WTC11 (cell line): ENCODE results near the gene EFNA5.

ENCODE experiments used
- CBFB ChIP-seq: sonication (generic); formaldehyde crosslinking; IDR thresholded peaks from 2 replicates; pipeline ENCODE4 v1.8.1; 2022; ENCODE audit warnings: mild to moderate bottlenecking, low read depth, missing genetic modification reagents
- NFYB ChIP-seq: sonication (generic); formaldehyde crosslinking; conservative IDR thresholded peaks from 2 replicates; pipeline ENCODE4 v1.8.0; 2022; ENCODE audit warnings: low read depth, missing genetic modification reagents
- NR1H2 ChIP-seq: sonication (generic); formaldehyde crosslinking; IDR thresholded peaks from 2 replicates; pipeline ENCODE4 v1.9.0; 2021; ENCODE audit warnings: mild to moderate bottlenecking, moderate library complexity, missing genetic modification reagents
- RORB ChIP-seq: fragments of 250-450 bp; sonication (Bioruptor Pico); IDR thresholded peaks from 2 replicates; pipeline ENCODE4 v1.9.0; 2021; ENCODE audit warnings: mild to moderate bottlenecking
- TF ChIP-seq, protein P1 (sequence below): fragments of 200-600 bp; IDR thresholded peaks from 2 replicates; pipeline ENCODE4 v1.8.0; 2022; ENCODE audit warnings: antibody characterized with exemption
- TF ChIP-seq, protein P2 (sequence below): sonication (generic); formaldehyde crosslinking; conservative IDR thresholded peaks from 2 replicates; pipeline ENCODE4 v1.8.1; 2023; ENCODE audit warnings: mild to moderate bottlenecking, low read depth, missing genetic modification reagents, moderate library complexity
- TF ChIP-seq, protein P3 (sequence below): sonication (generic); formaldehyde crosslinking; IDR thresholded peaks from 2 replicates; pipeline ENCODE4 v1.8.0; 2022; ENCODE audit warnings: missing genetic modification reagents
- TF ChIP-seq, protein P4 (sequence below): sonication (generic); formaldehyde crosslinking; IDR thresholded peaks from 2 replicates; pipeline ENCODE4 v1.8.0; 2022; ENCODE audit warnings: mild to moderate bottlenecking, missing genetic modification reagents
- TF ChIP-seq, protein P5 (sequence below): sonication (generic); formaldehyde crosslinking; IDR thresholded peaks from 2 replicates; pipeline ENCODE4 v1.8.1; 2023; ENCODE audit warnings: mild to moderate bottlenecking, missing genetic modification reagents, moderate library complexity

DNA sequence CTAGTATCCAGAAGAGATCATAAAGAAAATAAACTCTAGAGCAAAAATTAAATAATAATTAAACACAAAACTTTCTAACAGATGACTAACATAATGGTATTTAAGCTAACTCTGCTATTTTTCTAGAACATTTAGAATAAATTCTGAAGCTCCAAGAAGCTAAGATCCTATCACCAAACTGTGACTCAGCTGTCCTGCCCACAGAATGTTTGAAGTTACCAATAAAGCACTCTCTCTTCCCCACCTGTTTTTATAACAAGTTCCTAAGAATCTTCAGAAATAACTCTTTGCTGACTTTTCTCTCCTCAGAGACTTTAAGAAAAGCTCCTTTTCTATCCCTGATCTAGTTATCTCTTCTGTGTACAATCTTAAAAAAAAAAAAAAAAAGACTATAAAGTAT is 6.0 kb upstream of the EFNA5 start:
- TF ChIP-seq, protein P1, sequence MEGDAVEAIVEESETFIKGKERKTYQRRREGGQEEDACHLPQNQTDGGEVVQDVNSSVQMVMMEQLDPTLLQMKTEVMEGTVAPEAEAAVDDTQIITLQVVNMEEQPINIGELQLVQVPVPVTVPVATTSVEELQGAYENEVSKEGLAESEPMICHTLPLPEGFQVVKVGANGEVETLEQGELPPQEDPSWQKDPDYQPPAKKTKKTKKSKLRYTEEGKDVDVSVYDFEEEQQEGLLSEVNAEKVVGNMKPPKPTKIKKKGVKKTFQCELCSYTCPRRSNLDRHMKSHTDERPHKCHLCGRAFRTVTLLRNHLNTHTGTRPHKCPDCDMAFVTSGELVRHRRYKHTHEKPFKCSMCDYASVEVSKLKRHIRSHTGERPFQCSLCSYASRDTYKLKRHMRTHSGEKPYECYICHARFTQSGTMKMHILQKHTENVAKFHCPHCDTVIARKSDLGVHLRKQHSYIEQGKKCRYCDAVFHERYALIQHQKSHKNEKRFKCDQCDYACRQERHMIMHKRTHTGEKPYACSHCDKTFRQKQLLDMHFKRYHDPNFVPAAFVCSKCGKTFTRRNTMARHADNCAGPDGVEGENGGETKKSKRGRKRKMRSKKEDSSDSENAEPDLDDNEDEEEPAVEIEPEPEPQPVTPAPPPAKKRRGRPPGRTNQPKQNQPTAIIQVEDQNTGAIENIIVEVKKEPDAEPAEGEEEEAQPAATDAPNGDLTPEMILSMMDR, result no peak
- TF ChIP-seq, protein P2, sequence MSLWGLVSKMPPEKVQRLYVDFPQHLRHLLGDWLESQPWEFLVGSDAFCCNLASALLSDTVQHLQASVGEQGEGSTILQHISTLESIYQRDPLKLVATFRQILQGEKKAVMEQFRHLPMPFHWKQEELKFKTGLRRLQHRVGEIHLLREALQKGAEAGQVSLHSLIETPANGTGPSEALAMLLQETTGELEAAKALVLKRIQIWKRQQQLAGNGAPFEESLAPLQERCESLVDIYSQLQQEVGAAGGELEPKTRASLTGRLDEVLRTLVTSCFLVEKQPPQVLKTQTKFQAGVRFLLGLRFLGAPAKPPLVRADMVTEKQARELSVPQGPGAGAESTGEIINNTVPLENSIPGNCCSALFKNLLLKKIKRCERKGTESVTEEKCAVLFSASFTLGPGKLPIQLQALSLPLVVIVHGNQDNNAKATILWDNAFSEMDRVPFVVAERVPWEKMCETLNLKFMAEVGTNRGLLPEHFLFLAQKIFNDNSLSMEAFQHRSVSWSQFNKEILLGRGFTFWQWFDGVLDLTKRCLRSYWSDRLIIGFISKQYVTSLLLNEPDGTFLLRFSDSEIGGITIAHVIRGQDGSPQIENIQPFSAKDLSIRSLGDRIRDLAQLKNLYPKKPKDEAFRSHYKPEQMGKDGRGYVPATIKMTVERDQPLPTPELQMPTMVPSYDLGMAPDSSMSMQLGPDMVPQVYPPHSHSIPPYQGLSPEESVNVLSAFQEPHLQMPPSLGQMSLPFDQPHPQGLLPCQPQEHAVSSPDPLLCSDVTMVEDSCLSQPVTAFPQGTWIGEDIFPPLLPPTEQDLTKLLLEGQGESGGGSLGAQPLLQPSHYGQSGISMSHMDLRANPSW, result no peak
- TF ChIP-seq, protein P3, sequence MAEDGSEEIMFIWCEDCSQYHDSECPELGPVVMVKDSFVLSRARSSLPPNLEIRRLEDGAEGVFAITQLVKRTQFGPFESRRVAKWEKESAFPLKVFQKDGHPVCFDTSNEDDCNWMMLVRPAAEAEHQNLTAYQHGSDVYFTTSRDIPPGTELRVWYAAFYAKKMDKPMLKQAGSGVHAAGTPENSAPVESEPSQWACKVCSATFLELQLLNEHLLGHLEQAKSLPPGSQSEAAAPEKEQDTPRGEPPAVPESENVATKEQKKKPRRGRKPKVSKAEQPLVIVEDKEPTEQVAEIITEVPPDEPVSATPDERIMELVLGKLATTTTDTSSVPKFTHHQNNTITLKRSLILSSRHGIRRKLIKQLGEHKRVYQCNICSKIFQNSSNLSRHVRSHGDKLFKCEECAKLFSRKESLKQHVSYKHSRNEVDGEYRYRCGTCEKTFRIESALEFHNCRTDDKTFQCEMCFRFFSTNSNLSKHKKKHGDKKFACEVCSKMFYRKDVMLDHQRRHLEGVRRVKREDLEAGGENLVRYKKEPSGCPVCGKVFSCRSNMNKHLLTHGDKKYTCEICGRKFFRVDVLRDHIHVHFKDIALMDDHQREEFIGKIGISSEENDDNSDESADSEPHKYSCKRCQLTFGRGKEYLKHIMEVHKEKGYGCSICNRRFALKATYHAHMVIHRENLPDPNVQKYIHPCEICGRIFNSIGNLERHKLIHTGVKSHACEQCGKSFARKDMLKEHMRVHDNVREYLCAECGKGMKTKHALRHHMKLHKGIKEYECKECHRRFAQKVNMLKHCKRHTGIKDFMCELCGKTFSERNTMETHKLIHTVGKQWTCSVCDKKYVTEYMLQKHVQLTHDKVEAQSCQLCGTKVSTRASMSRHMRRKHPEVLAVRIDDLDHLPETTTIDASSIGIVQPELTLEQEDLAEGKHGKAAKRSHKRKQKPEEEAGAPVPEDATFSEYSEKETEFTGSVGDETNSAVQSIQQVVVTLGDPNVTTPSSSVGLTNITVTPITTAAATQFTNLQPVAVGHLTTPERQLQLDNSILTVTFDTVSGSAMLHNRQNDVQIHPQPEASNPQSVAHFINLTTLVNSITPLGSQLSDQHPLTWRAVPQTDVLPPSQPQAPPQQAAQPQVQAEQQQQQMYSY, result no peak
- TF ChIP-seq, protein P4, sequence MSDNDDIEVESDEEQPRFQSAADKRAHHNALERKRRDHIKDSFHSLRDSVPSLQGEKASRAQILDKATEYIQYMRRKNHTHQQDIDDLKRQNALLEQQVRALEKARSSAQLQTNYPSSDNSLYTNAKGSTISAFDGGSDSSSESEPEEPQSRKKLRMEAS (CRISPR knock-in tag), result no peak
- no peak for TF ChIP-seq RORB (CRISPR knock-in tag)
- no peak for TF ChIP-seq NFYB (CRISPR knock-in tag)
- TF ChIP-seq NR1H2 (CRISPR knock-in tag), result no peak
- TF ChIP-seq, protein P5, sequence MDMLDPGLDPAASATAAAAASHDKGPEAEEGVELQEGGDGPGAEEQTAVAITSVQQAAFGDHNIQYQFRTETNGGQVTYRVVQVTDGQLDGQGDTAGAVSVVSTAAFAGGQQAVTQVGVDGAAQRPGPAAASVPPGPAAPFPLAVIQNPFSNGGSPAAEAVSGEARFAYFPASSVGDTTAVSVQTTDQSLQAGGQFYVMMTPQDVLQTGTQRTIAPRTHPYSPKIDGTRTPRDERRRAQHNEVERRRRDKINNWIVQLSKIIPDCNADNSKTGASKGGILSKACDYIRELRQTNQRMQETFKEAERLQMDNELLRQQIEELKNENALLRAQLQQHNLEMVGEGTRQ (CRISPR knock-in tag), result no peak
- no peak for TF ChIP-seq CBFB
